GM21619 (cell line): ENCODE results near the gene LIPA.
"Not testable (repeated sequence)": the region's sequence is repeated elsewhere in the genome, so short reads cannot be mapped to it uniquely, and the experiment has no call there.

Source experiments
- ATAC-seq: cut with Tn5 transposase; IDR thresholded peaks from one replicate; pipeline ENCODE4 v1.9.1; 2021; ENCODE audit not compliant: unreplicated experiment

LIPA gene

DNA sequence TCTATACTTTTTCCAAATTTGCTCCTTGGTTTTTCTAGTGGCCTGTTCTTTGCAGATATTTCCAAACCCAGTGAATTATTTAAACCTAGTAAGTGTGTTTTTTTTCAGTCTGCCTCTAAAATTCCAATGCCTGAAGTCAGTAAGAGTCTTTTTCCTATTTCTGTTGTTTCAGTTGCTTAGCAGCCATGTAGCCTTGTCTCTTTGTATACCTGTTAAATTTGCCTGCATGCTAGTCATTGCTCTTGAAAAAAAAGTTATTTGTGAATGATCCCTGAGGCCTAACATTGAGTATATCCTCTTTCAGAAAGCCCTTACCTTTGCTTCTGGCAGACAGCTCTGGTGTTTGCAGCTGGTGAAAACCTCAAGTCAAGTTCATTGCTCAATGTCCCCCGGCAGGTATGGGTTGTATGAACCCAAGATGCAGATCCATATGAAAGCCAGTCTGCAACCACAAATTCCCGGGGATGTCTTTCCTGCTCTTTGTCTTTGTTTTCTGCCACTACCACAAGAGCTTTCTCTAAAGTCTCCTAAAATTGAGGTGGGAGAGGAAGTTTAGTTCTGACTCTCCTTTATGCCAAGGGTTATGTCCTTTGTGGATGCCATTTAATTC lies 80.2 kb downstream of the LIPA start:
- ATAC-seq, result no peak

DNA sequence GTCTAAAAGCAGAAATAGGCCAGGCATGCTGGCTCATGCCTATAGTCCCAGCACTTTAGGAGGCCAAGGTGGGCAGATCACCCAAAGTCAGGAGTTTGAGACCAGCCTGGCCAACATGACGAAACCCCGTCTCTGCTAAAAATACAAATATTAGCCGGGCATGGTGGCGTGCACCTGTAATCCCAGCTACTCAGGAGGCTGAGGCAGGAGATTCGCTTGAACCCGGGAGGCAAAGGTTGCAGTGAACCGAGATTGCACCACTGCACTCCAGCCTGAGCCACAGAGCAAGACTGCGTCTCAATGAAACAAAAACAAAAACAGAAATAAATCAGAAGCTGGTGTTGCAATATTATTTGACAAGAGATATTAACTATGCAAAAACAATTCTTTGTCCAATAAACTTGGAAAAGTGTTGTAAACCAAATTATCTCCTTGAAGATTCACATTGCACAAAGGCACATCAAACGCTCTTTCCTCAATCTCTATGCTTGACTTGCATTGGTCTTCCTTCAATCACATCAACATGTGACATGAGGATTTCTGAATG lies 83.1 kb downstream of the LIPA start:
- ATAC-seq, result not testable (repeated sequence)

DNA sequence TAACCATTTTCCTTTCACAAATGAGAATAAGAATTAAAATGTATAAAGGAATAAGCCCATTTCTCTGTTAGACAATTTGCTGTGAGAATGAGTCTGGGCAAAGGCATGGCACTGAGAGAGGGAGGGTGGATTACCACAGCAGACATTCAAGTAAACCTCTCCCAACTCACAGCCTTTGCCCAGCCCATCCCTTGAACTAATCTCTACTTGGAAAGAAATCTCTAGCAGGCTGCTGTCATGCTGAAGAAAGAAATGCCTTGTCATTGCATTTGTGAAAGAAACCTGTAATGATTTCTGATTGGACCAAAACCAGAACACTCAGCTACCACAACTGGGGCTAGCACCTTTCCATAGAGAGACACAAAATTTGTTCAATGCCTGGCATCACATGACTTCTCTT lies 83.7 kb downstream of the LIPA start:
- no peak for ATAC-seq

DNA sequence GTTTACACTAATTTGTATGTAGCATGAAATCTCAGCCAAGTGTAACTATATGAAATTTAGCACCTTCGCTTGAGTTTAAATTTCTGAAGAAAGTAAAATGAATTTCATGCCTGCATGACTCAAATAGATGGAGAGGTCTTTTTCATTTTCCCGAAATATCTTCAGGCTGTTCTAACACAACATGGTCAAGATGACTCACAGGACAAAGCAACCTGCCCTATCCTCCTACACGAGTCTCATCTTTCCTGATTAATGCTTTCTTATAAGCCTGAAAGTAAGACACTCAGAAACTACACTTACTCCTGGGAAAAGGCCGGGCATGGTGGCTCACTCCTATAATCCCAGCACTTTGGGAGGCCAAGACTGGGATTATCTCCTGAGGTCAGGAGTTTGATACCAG lies 85.7 kb downstream of the LIPA start:
- ATAC-seq, result no peak

DNA sequence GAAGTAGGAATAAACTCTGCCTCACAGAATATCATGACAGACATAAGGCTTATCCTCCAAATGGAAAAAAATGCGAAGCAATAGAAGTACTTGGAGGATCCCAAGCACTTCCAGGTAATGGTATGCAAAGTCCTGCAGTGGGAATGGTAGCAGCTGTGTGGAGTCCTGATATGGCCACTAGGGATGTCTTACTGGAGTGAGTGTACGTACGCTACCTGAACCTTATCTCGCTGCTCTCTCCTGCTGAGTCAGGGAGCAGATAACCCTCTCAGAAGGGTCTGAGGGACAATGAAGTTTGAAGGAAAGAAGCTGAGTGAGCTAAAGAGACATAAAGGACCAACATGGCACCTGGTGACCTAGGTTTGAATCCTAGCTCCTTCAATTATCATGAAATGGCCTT lies 86.7 kb downstream of the LIPA start:
- no peak for ATAC-seq

DNA sequence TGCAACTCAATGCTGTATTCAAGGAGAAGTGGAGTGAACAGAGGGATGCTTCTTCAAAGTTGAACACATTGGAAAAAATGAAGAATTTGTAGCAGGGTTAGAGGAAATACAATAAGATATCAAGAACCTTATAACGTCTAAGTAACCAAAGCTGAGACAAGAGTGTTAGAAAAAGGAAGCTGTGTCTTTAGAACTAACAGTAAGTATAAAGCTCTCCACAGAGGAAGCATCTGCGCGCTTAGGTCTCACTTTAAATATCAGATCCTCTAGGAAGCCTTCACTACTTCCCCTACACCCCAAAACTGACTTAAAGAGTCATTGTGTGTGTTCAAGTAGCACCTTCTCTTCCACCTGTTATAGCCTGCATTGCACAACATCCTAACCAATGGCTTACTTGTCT lies 87.5 kb downstream of the LIPA start:
- ATAC-seq, result peak; percentile 26
